HAP-1 (cell line): ENCODE measurements around the gene MAPKAPK3.
A peak's percentile ranks its signal among the peaks of the same experiment; 100 is the strongest.
"Not testable (repeated sequence)": the region's sequence is repeated elsewhere in the genome, so short reads cannot be mapped to it uniquely, and the experiment has no call there.

ENCODE experiments used
- DNase-seq, 2 experiments: peaks; one replicate each; pipeline ENCODE4 v3.0.0-alpha.2; 2016 to 2020; ENCODE audit warnings: low spot score in 2 of 2
- H3K27me3 ChIP-seq: fragments of 250-450 bp; sonication (Bioruptor Pico); 2 replicates; pipeline ENCODE4 v1.5.1; 2020; ENCODE audit warnings: low read depth, mild to moderate bottlenecking, moderate library complexity
- H3K36me3 ChIP-seq: fragments of 250-450 bp; sonication (Bioruptor Pico); replicated peaks from 2 replicates; pipeline ENCODE4 v1.5.1; 2020; ENCODE audit warnings: mild to moderate bottlenecking
- H3K4me1 ChIP-seq: fragments of 250-450 bp; sonication (Bioruptor Pico); 2 replicates; pipeline ENCODE4 v1.5.1; 2020; ENCODE audit warnings: mild to moderate bottlenecking
- H3K4me3 ChIP-seq: fragments of 250-450 bp; sonication (Bioruptor Pico); 2 replicates; pipeline ENCODE4 v1.5.1; 2020; ENCODE audit warnings: mild to moderate bottlenecking, moderate library complexity
- H3K9me3 ChIP-seq: fragments of 250-450 bp; sonication (Bioruptor Pico); 2 replicates; pipeline ENCODE4 v1.5.1; 2020; ENCODE audit warnings: mild to moderate bottlenecking, moderate library complexity
- in situ Hi-C: fragments of 300-500 bp; cut with MboI; formaldehyde crosslinking; loops from 3 replicates; pipeline ENCODE4 v1.14.3; 2020; ENCODE audit warnings: low sequenced_read_pairs, inconsistent platforms, mixed read lengths

The MAPKAPK3 gene

DNA sequence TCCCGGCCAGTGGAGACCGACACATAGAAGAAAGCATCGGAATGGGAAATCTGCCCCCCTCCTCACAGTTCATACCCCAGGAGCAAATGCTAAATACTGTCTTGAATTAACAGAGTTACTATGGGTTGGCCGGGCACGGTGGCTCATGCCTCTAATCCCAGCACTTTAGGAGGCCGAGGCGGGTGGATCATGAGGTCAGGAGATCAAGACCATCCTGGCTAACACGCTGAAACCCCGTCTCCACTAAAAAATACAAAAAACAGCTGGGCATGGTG, 48.8 kb downstream of the MAPKAPK3 start:
- H3K27me3 ChIP-seq, DNase-seq, in situ Hi-C loops, H3K4me3 ChIP-seq, H3K36me3 ChIP-seq, H3K4me1 ChIP-seq, H3K9me3 ChIP-seq: not testable (repeated sequence)

GRCh38 chr3:50666837-50667236, 49.9 kb downstream of the MAPKAPK3 start:
- peaks cover 7% of the 10 kb centered on the region for H3K4me1 ChIP-seq
- no peaks in the 10 kb centered on the region for H3K27me3 ChIP-seq
- DNase-seq: no peak
- H3K4me3 ChIP-seq: no peak overlapping the region
- in situ Hi-C loops: no loop called here
- no peaks in the 10 kb centered on the region for H3K9me3 ChIP-seq
- H3K36me3 ChIP-seq: no peaks in the 10 kb centered on the region

DNA sequence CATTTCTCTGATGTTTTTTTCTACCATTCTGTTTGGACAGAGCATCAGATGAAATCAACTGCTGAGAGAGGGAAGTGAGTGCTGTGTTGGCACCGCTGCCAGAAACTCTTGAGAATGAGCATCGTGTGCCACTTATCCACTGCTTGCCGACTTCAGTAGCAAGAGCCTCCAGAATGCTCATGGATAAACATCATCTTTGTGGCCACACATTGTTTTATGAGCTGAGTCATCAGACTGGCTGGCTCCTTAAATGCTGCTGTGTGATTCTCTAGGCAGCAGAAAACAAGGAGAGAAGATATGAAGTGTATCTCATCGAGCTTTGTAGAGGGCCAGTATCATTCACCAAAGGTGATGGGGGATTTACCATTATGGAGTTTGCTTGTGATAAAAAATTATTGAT, 54.4 kb downstream of the MAPKAPK3 start:
- DNase-seq: no peak
- H3K36me3 ChIP-seq: no peaks in the 10 kb centered on the region
- H3K4me1 ChIP-seq: peaks cover 22% of the 10 kb centered on the region
- no peaks in the 10 kb centered on the region for H3K27me3 ChIP-seq
- no peaks in the 10 kb centered on the region for H3K9me3 ChIP-seq
- no peak overlapping the region for H3K4me3 ChIP-seq
- in situ Hi-C loops: loop anchor here (10.0 kb wide), 1 partner anchor 703 kb away; no protein-coding TSS in a partner anchor

GRCh38 chr3:50672656-50673055, 55.7 kb downstream of the MAPKAPK3 start:
- Histone ChIP-seq H3K4me1 (peaks cover 28% of the 10 kb centered on the region), H3K36me3 (no peaks in the 10 kb centered on the region), H3K4me3 (no peak overlapping the region), H3K9me3 (no peaks in the 10 kb centered on the region), H3K27me3 (no peaks in the 10 kb centered on the region)
- in situ Hi-C loops: loop anchor here (10.0 kb wide), 1 partner anchor 702 kb away; no protein-coding TSS in a partner anchor
- no peak for DNase-seq

DNA sequence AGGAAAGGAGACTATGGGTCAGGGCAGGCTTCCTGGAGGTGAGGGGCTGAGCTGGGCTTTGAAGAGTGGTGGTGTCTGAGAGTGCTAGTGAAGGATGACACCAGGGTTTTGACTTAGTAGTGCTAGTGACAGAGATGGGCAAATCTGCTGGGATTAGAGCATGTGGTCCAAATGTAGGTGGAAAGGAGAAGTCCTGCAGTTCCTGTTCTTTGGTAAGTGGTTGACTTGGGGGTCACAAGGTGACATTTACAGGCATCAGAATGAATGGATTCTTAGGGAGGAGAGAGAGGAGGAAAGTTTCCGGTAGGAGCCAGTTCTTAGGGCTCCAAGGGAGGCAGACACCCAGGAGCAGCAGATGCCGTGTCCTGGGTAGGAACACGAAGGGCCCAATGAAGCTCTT, 57.0 kb downstream of the MAPKAPK3 start:
- H3K4me1 ChIP-seq: peaks cover 28% of the 10 kb centered on the region
- no peaks in the 10 kb centered on the region for H3K9me3 ChIP-seq
- DNase-seq: no peak
- H3K4me3 ChIP-seq: peak overlapping the region; percentile 40
- in situ Hi-C loops: loop anchor here (10.0 kb wide), 1 partner anchor 701 kb away; no protein-coding TSS in a partner anchor
- no peaks in the 10 kb centered on the region for H3K36me3 ChIP-seq
- H3K27me3 ChIP-seq: no peaks in the 10 kb centered on the region

GRCh38 chr3:50674349-50675178, 57.6 kb downstream of the MAPKAPK3 start, which contains the start of gene DOCK3:
DOCK3 (plus strand) TSS chr3:50674927; CDS start chr3:50675264, 337 bp downstream.
- in situ Hi-C loops: loop anchor here (10.0 kb wide), 1 partner anchor 700 kb away; no protein-coding TSS in a partner anchor
- Histone ChIP-seq H3K27me3 (no peaks in the 10 kb centered on the region), H3K4me1 (peaks cover 28% of the 10 kb centered on the region), H3K9me3 (no peaks in the 10 kb centered on the region), H3K4me3 (peak within 1 kb of the TSS; percentile 40), H3K36me3 (no peaks in the 10 kb centered on the region)
- peak; percentile 61 to 67 for DNase-seq

DNA sequence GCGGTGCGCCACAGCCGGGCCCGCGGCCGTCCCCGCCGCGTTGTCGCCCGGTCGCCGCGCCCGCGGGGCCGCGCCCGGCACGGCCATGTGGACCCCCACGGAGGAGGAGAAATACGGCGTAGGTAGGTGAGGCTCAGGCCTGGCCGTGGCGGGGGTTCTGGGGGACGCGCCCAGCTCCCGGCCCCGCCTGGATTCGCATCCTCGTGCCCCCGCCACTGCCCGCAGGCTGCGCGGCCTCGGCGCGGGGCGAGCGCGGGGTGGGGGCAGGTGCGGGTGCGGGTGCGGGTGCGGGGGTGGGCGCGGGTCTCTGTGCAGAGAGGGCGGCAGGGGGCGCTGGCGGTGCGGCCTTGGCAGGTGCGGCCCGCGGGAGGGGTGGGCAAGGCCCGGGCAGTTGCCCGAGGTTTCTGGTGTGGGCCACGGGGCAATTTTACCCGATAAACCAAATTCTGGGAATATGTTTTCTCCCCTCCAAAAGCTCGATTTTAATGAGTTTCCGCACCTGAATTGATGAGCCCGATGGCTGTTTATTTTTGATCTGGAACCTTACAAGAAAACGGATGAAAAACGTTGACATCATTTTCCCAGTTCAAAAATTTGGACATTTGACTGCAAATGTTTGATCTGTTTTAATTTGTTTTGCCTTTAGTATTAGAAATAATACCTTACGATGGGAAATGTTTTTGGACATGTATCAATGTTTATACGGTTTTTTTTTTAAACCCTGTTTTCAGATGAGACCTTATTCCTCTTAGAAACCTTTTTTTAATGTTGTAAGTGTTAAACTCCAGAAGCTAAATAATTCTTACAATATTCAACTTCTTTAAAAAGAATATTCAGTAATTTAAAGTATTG, 58.5 kb downstream of the MAPKAPK3 start:
- Histone ChIP-seq H3K27me3 (no peaks in the 10 kb centered on the region), H3K4me1 (peaks cover 28% of the 10 kb centered on the region), H3K4me3 (peak overlapping the region; percentile 40), H3K36me3 (no peaks in the 10 kb centered on the region), H3K9me3 (no peaks in the 10 kb centered on the region)
- in situ Hi-C loops: loop anchor here (10.0 kb wide), 1 partner anchor 699 kb away; no protein-coding TSS in a partner anchor
- DNase-seq: peak; percentile 43 to 89

DNA sequence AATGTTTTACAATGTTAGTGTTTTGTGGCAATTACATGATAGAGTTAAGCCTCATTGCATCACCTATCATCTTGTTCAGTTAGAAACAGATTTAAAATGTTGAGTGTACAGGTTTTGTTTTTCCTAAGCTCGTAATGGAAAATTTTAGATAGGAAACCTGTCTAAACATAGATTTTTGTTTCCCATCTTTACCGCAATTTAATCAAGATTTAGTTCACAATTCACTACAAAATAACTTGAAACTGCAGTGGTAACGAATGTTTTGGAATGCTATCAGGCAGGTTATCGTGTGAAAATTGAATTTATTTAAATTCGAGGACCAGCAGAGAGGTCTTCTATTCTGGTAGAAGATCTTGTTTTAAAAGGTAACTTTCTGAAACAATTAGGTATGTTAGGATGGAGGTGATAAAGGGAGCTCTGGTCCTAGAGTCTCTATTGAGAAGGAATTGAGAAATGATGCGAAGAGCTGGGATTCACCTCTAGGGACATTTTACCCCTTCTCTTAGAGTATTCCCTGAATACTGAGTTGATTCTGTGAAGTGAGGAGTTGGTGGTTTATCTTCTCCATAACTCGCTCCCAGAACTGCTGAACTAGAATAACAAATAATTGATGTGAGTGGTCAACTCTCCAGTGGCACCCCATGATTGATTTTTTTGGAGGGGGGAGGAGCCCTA, 59.2 kb downstream of the MAPKAPK3 start:
- peaks cover 27% of the 10 kb centered on the region for H3K4me1 ChIP-seq
- peak overlapping the region; percentile 40 for H3K4me3 ChIP-seq

GRCh38 chr3:50687127-50687751, 70.3 kb downstream of the MAPKAPK3 start:
- Histone ChIP-seq H3K4me3 (no peak overlapping the region), H3K4me1 (no peaks in the 10 kb centered on the region), H3K36me3 (no peaks in the 10 kb centered on the region), H3K27me3 (no peaks in the 10 kb centered on the region), H3K9me3 (peaks cover 3% of the 10 kb centered on the region; the same call in 1 of the 2 replicates)
- in situ Hi-C loops: no loop called here
- DNase-seq: no peak

More for the DNA sequence above, 59.2 kb downstream of the MAPKAPK3 start:
- in situ Hi-C loops: loop anchor here (10.0 kb wide), 1 partner anchor 699 kb away; no protein-coding TSS in a partner anchor
- H3K27me3 ChIP-seq: no peaks in the 10 kb centered on the region
- H3K36me3 ChIP-seq: no peaks in the 10 kb centered on the region
- DNase-seq: peak in 1 of 2 experiments; percentile 54
- H3K9me3 ChIP-seq: no peaks in the 10 kb centered on the region

DNA sequence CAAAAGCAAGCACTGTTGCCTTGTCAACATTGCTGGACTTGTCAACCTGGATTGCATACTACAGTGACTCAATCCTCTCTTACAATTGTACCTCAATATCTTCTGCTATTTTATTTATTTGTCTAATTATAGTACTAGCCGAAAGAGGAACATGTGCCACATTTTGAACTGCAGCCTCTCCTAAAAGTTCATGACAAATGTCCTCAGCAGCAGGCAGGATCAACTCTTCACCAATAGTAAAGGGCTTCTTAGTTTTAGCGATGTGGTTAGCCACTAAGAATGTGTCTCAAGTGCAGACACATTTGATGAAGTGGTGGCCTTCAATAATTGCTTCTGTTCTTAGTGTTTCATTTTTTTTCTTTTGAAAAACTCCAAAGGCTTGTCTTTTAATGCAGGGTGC, 71.0 kb downstream of the MAPKAPK3 start:
- no peaks in the 10 kb centered on the region for H3K36me3 ChIP-seq
- H3K4me1 ChIP-seq: no peaks in the 10 kb centered on the region
- peaks cover 3% of the 10 kb centered on the region; the same call in 1 of the 2 replicates for H3K9me3 ChIP-seq
- H3K4me3 ChIP-seq: no peak overlapping the region
- no peak for DNase-seq
- in situ Hi-C loops: no loop called here
- H3K27me3 ChIP-seq: no peaks in the 10 kb centered on the region

GRCh38 chr3:50688602-50689001, 71.7 kb downstream of the MAPKAPK3 start:
- H3K4me3 ChIP-seq, H3K27me3 ChIP-seq, H3K9me3 ChIP-seq, H3K36me3 ChIP-seq, DNase-seq, in situ Hi-C loops, H3K4me1 ChIP-seq: not testable (repeated sequence)

- H3K4me3 ChIP-seq: no peak overlapping the region
- peaks cover 3% of the 10 kb centered on the region; the same call in 1 of the 2 replicates for H3K9me3 ChIP-seq
- H3K4me1 ChIP-seq: no peaks in the 10 kb centered on the region
- H3K27me3 ChIP-seq: no peaks in the 10 kb centered on the region
- in situ Hi-C loops: no loop called here
- H3K36me3 ChIP-seq: no peaks in the 10 kb centered on the region
- DNase-seq: no peak
Measured at GRCh38 chr3:50689558-50689957, 72.6 kb downstream of the MAPKAPK3 start.

GRCh38 chr3:50695031-50695430, 78.1 kb downstream of the MAPKAPK3 start:
- peaks cover 7% of the 10 kb centered on the region; the same call in 1 of the 2 replicates for H3K4me1 ChIP-seq
- in situ Hi-C loops: no loop called here
- H3K4me3 ChIP-seq: no peak overlapping the region
- no peaks in the 10 kb centered on the region for H3K36me3 ChIP-seq
- H3K27me3 ChIP-seq: no peaks in the 10 kb centered on the region
- DNase-seq: no peak
- H3K9me3 ChIP-seq: no peaks in the 10 kb centered on the region
